NT2/D1 (cell line): Measurements from ENCODE around the gene CNNM1.

ENCODE experiments used
- SUZ12 ChIP-seq: IDR thresholded peaks from 2 replicates; pipeline ENCODE4 v1.6.1; 2011; ENCODE audit not compliant: insufficient read length, insufficient read depth; ENCODE audit errors: extremely low read depth
- YY1 ChIP-seq: IDR thresholded peaks from 2 replicates; pipeline ENCODE4 v1.6.1; 2011; ENCODE audit not compliant: insufficient read length, insufficient read depth
- ZNF274 ChIP-seq: IDR thresholded peaks from 2 replicates; pipeline ENCODE4 v1.6.1; 2011; ENCODE audit warnings: mild to moderate bottlenecking, low read depth, low read length

- no peak for TF ChIP-seq ZNF274
- no peak for TF ChIP-seq YY1
- no peak for TF ChIP-seq SUZ12
These were observed 77.0 kb downstream of the CNNM1 start for GRCh38 chr10:99406149-99406548.
